Trophoblast cell (in vitro differentiated cells and primary cell): ENCODE data around the gene HNRNPL. TPM values are rescaled to one million over a fixed set of nuclear protein-coding genes. Genes with fewer than 3 reads are reported as not detected.

ENCODE experiments used
- DNase-seq, 2 donors: peaks; one replicate each; pipeline ENCODE4 v3.0.0-alpha.2; 2016
- H2AFZ ChIP-seq: 2 replicates; pipeline ENCODE4 v1.6.1; 2013; ENCODE audit warnings: low read length, moderate library complexity, mild to moderate bottlenecking; ENCODE audit not compliant: insufficient read depth, poor library complexity
- H2AK5ac ChIP-seq: 2 replicates; pipeline ENCODE4 v1.6.1; 2013; ENCODE audit warnings: mild to moderate bottlenecking, low read length
- H2BK120ac ChIP-seq: 2 replicates; pipeline ENCODE4 v1.6.1; 2013; ENCODE audit warnings: low read length, mild to moderate bottlenecking, moderate library complexity; ENCODE audit not compliant: insufficient read depth, poor library complexity
- H2BK12ac ChIP-seq: 2 replicates; pipeline ENCODE4 v1.6.1; 2013; ENCODE audit warnings: mild to moderate bottlenecking, low read length, moderate library complexity
- H2BK5ac ChIP-seq: 2 replicates; pipeline ENCODE4 v1.6.1; 2013; ENCODE audit warnings: low read length, low read depth, moderate library complexity, mild to moderate bottlenecking; ENCODE audit not compliant: poor library complexity
- H3K14ac ChIP-seq: 2 replicates; pipeline ENCODE4 v1.6.1; 2013; ENCODE audit warnings: mild to moderate bottlenecking, low read length
- H3K18ac ChIP-seq: 2 replicates; pipeline ENCODE4 v1.6.1; 2013; ENCODE audit warnings: mild to moderate bottlenecking, low read length
- H3K23ac ChIP-seq: 2 replicates; pipeline ENCODE4 v1.6.1; 2013; ENCODE audit warnings: low read length
- H3K27ac ChIP-seq: 2 replicates; pipeline ENCODE4 v1.5.1; 2013; ENCODE audit warnings: low read depth, mild to moderate bottlenecking, inconsistent platforms, low read length, moderate library complexity
- H3K27me3 ChIP-seq: 2 replicates; pipeline ENCODE4 v1.6.1; 2013; ENCODE audit warnings: inconsistent platforms, mild to moderate bottlenecking, low read length, moderate library complexity; ENCODE audit not compliant: insufficient read depth
- H3K36me3 ChIP-seq, 2 experiments: 1 replicate in 1 of 2; 2 replicates in 1 of 2; pipeline ENCODE4 v1.6.1; 2013; ENCODE audit warnings: low read length in 2 of 2, mild to moderate bottlenecking in 2 of 2, moderate library complexity in 1 of 2; ENCODE audit not compliant: insufficient read depth in 2 of 2, control insufficient read depth in 1 of 2
- H3K4ac ChIP-seq: 2 replicates; pipeline ENCODE4 v1.6.1; 2013; ENCODE audit warnings: low read depth, mild to moderate bottlenecking, low read length, moderate library complexity
- H3K4me1 ChIP-seq, 2 experiments: 1 replicate in 1 of 2; 2 replicates in 1 of 2; pipeline ENCODE4 v1.6.1; 2013; ENCODE audit warnings: low read length in 2 of 2, mild to moderate bottlenecking in 2 of 2, moderate library complexity in 1 of 2; ENCODE audit not compliant: insufficient read depth in 2 of 2, control insufficient read depth in 1 of 2
- H3K4me2 ChIP-seq: 2 replicates; pipeline ENCODE4 v1.6.1; 2013; ENCODE audit warnings: inconsistent platforms, mild to moderate bottlenecking, low read length, moderate library complexity
- H3K4me3 ChIP-seq: 2 replicates; pipeline ENCODE4 v1.5.1; 2013; ENCODE audit warnings: mild to moderate bottlenecking, low read depth, low read length, inconsistent platforms
- H3K79me1 ChIP-seq: one replicate; pipeline ENCODE4 v1.6.1; 2013; ENCODE audit warnings: low read length
- H3K79me2 ChIP-seq: 2 replicates; pipeline ENCODE4 v1.6.1; 2013; ENCODE audit warnings: low read length, mild to moderate bottlenecking; ENCODE audit not compliant: control insufficient read depth, insufficient read depth, poor library complexity
- H3K9ac ChIP-seq: 2 replicates; pipeline ENCODE4 v1.6.1; 2013; ENCODE audit warnings: mild to moderate bottlenecking, low read length
- H3K9me3 ChIP-seq: 2 replicates; pipeline ENCODE4 v1.6.1; 2013; ENCODE audit warnings: low read depth, mild to moderate bottlenecking, control low read depth, inconsistent platforms, low read length; ENCODE audit not compliant: insufficient read depth
- H4K12ac ChIP-seq: 2 replicates; pipeline ENCODE4 v1.6.1; 2013; ENCODE audit warnings: low read depth, mild to moderate bottlenecking, low read length, moderate library complexity
- H4K8ac ChIP-seq: 2 replicates; pipeline ENCODE4 v1.6.1; 2013; ENCODE audit warnings: low read depth, mild to moderate bottlenecking, low read length, moderate library complexity
- H4K91ac ChIP-seq: one replicate; pipeline ENCODE4 v1.6.1; 2013; ENCODE audit warnings: low read depth, mild to moderate bottlenecking, low read length, moderate library complexity
- WGBS: extraction: QIAGEN DNeasy Blood & Tissue Kit; methylation state at CpG from one replicate; pipeline ENCODE4 v1.1.7; 2013; ENCODE audit warnings: missing lambda C conversion rate; ENCODE audit not compliant: insufficient read length, insufficient coverage; ENCODE audit errors: extremely low coverage; 5-methylcytosine and 5-hydroxymethylcytosine counted together
- polyA plus RNA-seq: library from polyadenylated mRNA; stranded (reverse); fragments of 200-250 nt; gene quantifications from 2 replicates; pipeline ENCODE4 v1.2.3, GENCODE V29; 2013

The HNRNPL gene
- polyA plus RNA-seq, result 227 and 231 TPM in 2 replicates

DNA sequence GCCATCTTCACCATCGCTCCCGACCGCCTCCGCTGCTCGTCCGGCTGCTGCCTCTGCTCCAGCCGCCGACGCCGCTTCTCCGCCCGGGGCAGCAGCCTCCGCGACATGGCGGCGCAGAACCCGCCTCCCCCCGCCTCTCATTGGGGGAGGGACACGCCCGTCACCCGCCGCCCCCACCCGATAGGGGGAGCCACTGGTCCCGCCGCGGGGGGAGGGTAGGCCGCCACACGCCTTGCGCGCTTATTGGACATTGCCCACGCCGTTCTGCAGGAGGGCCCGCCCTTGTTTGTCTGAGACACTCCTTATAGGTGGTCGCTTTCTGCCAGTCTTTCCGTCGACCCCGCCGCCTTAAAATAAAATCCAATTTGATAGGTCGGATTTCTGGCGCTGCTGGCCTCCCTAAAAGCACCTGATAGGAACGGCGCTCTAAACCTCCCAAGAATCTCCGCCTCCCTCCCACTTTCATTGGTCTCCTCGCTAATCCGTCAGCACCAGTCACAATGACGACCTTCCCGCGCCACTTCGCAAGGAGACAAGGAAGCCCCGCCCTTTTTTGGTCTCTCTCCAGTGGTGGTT lies at the start of gene HNRNPL:
Gene HNRNPL, minus strand, starts transcription at position 127 of the 576 bp plus-strand sequence. Its CDS starts 20 bp downstream, at position 107.
- H3K4me1 ChIP-seq, result peaks cover 19 to 20% of the 10 kb centered on the region in 2 experiments
- H3K18ac ChIP-seq, result peak within 1 kb of the TSS; percentile 96
- peak within 1 kb of the TSS; percentile 63 for H2BK12ac ChIP-seq
- H3K9me3 ChIP-seq, result no peaks in the 10 kb centered on the region
- peak within 1 kb of the TSS; percentile 98 for H3K14ac ChIP-seq
- no peak within 1 kb of the TSS for H3K23ac ChIP-seq
- H3K36me3 ChIP-seq, result peaks cover 29 to 31% of the 10 kb centered on the region in 2 experiments
- H3K9ac ChIP-seq, result peak within 1 kb of the TSS; percentile 85
- H4K8ac ChIP-seq, result peak within 1 kb of the TSS; percentile 97
- peak; percentile 100 for DNase-seq
- peaks cover 28% of the 10 kb centered on the region for H3K79me2 ChIP-seq
- H3K4ac ChIP-seq, result peak within 1 kb of the TSS; percentile 99
- H2AK5ac ChIP-seq, result peak within 1 kb of the TSS; percentile 87
- peak within 1 kb of the TSS; percentile 100 for H4K91ac ChIP-seq
- peaks cover 27% of the 10 kb centered on the region for H3K79me1 ChIP-seq
- H3K4me2 ChIP-seq, result peak within 1 kb of the TSS; percentile 73
- no CpG with 5 or more reads among the region's 50 CpGs for WGBS
- H3K27ac ChIP-seq, result peak within 1 kb of the TSS; percentile 99
- peak within 1 kb of the TSS; percentile 84 for H4K12ac ChIP-seq
- H2BK5ac ChIP-seq, result peak within 1 kb of the TSS; percentile 98
- no peaks in the 10 kb centered on the region for H3K27me3 ChIP-seq
- H2AFZ ChIP-seq, result peak within 1 kb of the TSS; percentile 53
- H3K4me3 ChIP-seq, result peak within 1 kb of the TSS; percentile 95
- H2BK120ac ChIP-seq, result peak within 1 kb of the TSS; percentile 98

DNA sequence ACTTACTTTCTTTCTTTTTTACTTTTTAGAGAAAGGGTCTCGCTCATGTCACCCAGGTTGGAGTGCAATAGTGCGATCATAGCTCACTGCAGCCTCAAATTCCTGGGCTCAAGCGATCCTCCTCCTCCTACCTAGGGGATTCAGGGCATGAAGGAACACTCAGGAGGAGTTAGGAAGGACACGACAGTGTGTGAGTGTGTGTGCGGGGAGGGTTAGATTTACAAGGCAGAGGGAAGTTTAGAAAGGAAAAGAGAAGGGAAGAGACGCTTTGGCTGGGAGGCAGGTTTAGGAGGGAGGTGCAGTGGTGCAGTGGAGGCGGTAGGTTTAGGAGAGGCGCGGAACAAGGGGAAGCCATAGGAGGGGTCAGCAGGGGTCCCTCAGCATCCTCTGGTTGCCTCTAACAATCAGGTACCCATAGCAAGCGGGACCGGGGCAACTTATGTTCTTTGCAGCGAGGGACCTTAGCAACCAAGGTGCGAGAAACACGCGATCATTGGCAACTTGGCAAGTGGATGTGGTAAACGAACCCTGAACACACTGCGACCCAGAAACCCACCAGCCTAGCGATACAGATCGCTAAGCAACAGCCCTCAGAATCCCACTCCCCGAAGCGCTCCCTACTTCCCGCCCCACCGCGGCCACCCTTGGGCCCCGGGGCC lies 49.1 kb upstream of the HNRNPL start:
- H2AFZ ChIP-seq, result peak overlapping the region; percentile 78
- peak overlapping the region; percentile 76 for H3K4me3 ChIP-seq
- H3K4ac ChIP-seq, result no peak overlapping the region
- H3K36me3 ChIP-seq, result no peaks in the 10 kb centered on the region
- DNase-seq, result no peak
- H4K12ac ChIP-seq, result no peak overlapping the region
- H3K79me1 ChIP-seq, result peaks cover 2% of the 10 kb centered on the region
- peak overlapping the region; percentile 49 for H3K9ac ChIP-seq
- H2BK5ac ChIP-seq, result no peak overlapping the region
- H3K79me2 ChIP-seq, result peaks cover 2% of the 10 kb centered on the region
- no peak overlapping the region for H3K27ac ChIP-seq
- H3K4me2 ChIP-seq, result peak overlapping the region; percentile 83
- peak overlapping the region; percentile 44 for H4K8ac ChIP-seq
- no peak overlapping the region for H2AK5ac ChIP-seq
- H3K23ac ChIP-seq, result no peak overlapping the region
- peak overlapping the region; percentile 6 for H4K91ac ChIP-seq
- peaks cover 2% of the 10 kb centered on the region for H3K9me3 ChIP-seq
- no peak overlapping the region for H2BK120ac ChIP-seq
- peaks cover 0 to 7% of the 10 kb centered on the region in 2 experiments for H3K4me1 ChIP-seq
- no peak overlapping the region for H3K14ac ChIP-seq
- H2BK12ac ChIP-seq, result no peak overlapping the region
- no CpG with 5 or more reads among the region's 25 CpGs for WGBS
- no peaks in the 10 kb centered on the region for H3K27me3 ChIP-seq
- H3K18ac ChIP-seq, result no peak overlapping the region

DNA sequence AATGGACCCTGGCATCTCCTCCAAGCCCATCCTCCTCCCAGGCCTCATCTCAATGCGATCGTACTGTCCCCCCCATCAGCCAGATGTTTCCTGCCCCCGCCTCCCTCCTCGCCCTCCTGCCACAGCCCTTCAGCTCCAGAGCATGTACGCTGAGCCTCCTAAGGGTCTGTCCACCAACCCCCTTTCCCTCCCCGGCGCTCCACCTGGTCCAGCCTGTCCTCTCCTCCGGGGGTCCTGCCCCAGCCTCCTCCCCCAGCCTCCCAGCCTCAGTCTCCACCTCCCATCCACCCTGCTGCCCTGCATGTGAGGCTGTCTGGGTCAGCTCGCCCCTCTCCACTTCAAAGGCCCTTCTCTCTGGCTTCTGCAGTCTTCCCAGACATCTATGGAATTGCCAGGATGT lies 45.2 kb upstream of the HNRNPL start:
- no CpG with 5 or more reads among the region's 9 CpGs for WGBS
- no peak overlapping the region for H4K12ac ChIP-seq

DNA sequence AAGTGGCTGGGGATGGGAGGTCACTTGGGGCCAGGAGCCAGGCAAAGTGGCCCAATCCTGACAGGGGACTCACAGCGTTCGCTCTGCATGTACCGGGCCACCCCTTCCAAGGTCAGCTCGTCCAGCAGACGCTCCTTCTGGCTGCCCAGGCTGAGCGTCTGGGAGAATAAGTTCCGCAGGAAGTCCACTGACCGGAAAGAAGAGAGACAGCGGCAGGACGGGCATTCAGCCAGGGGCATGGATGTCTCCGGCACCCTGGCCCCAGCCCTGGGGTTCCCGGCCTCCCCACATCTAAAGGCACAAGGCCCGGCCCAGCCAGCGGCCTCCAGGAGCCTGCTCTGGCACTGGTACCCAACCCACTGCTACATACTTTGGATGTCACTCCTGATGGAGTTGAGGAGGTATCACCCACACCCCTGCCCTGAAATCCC lies 43.6 kb upstream of the HNRNPL start:
- Histone ChIP-seq H3K4me2 (no peak overlapping the region), H3K9ac (no peak overlapping the region), H3K27ac (no peak overlapping the region), H3K18ac (no peak overlapping the region), H2BK120ac (no peak overlapping the region), H3K14ac (no peak overlapping the region), H3K36me3 (peaks cover 7 to 10% of the 10 kb centered on the region in 2 experiments), H2BK12ac (no peak overlapping the region), H3K9me3 (no peaks in the 10 kb centered on the region), H4K12ac (no peak overlapping the region), H2AFZ (no peak overlapping the region), H4K8ac (no peak overlapping the region), H3K23ac (no peak overlapping the region), H3K79me2 (no peaks in the 10 kb centered on the region), H4K91ac (no peak overlapping the region), H2BK5ac (no peak overlapping the region), H3K4ac (no peak overlapping the region), H3K79me1 (no peaks in the 10 kb centered on the region), H3K27me3 (no peaks in the 10 kb centered on the region), H2AK5ac (no peak overlapping the region), H3K4me1 (peaks cover 0 to 2% of the 10 kb centered on the region in 2 experiments), H3K4me3 (no peak overlapping the region)
- no CpG with 5 or more reads among the region's 14 CpGs for whole genome bisulfite sequencing
- DNase-seq, result no peak

More for the DNA sequence above, 45.2 kb upstream of the HNRNPL start:
- no peaks in the 10 kb centered on the region for H3K27me3 ChIP-seq
- H3K18ac ChIP-seq, result no peak overlapping the region
- H3K14ac ChIP-seq, result no peak overlapping the region
- H3K9ac ChIP-seq, result no peak overlapping the region
- H2AK5ac ChIP-seq, result no peak overlapping the region
- no peaks in the 10 kb centered on the region for H3K9me3 ChIP-seq
- no peak overlapping the region for H3K23ac ChIP-seq
- no peak overlapping the region for H3K4me2 ChIP-seq
- no peak overlapping the region for H2BK5ac ChIP-seq
- no peak overlapping the region for H3K27ac ChIP-seq
- DNase-seq, result no peak
- peaks cover 0 to 7% of the 10 kb centered on the region in 2 experiments for H3K4me1 ChIP-seq
- H2BK12ac ChIP-seq, result no peak overlapping the region
- H2AFZ ChIP-seq, result no peak overlapping the region
- peaks cover 2% of the 10 kb centered on the region for H3K79me2 ChIP-seq
- H2BK120ac ChIP-seq, result no peak overlapping the region
- H3K4ac ChIP-seq, result no peak overlapping the region
- H3K4me3 ChIP-seq, result no peak overlapping the region
- H4K91ac ChIP-seq, result no peak overlapping the region
- H3K79me1 ChIP-seq, result peaks cover 1% of the 10 kb centered on the region
- H4K8ac ChIP-seq, result no peak overlapping the region
- no peaks in the 10 kb centered on the region for H3K36me3 ChIP-seq
